HL-60 (cell line): ENCODE results near the gene TRIML2.

Experiments used
- DNase-seq, 2 experiments: peaks; one replicate each; pipeline ENCODE4 v3.0.0-alpha.2; 2010 to 2020; ENCODE audit warnings: low read depth in 1 of 2, low spot score in 1 of 2
- H3K27ac ChIP-seq: fragments of 250-450 bp; sonication (Bioruptor Pico); replicated peaks from 2 replicates; pipeline ENCODE4 v1.5.1; 2020; ENCODE audit warnings: mild to moderate bottlenecking, moderate library complexity
- H3K27me3 ChIP-seq: fragments of 250-450 bp; sonication (Bioruptor Pico); 2 replicates; pipeline ENCODE4 v1.5.1; 2021; ENCODE audit warnings: mild to moderate bottlenecking, moderate library complexity; ENCODE audit not compliant: insufficient read depth, poor library complexity, severe bottlenecking
- H3K4me3 ChIP-seq: replicated peaks from 2 replicates; pipeline ENCODE4 v1.5.1; 2011; ENCODE audit warnings: mild to moderate bottlenecking, control low read depth, low read length; ENCODE audit not compliant: insufficient read depth
- GABPA ChIP-seq: IDR thresholded peaks from 2 replicates; pipeline ENCODE4 v1.6.1; 2012; ENCODE audit warnings: low read depth
- POLR2AphosphoS5 ChIP-seq: IDR thresholded peaks from 2 replicates; pipeline ENCODE4 v1.6.1; 2012; ENCODE audit warnings: low read depth
- SPI1 ChIP-seq: IDR thresholded peaks from 2 replicates; pipeline ENCODE4 v1.6.1; 2012; ENCODE audit warnings: low read depth, mild to moderate bottlenecking, borderline replicate concordance
- TF ChIP-seq, protein P1 (sequence below): IDR thresholded peaks from 2 replicates; pipeline ENCODE4 v1.6.1; 2012; ENCODE audit warnings: low read depth; ENCODE audit not compliant: insufficient replicate concordance
- TF ChIP-seq, protein P2 (sequence below): IDR thresholded peaks from one replicate; pipeline ENCODE4 v1.5.1; 2011; ENCODE audit warnings: low read length, control low read depth, inconsistent platforms; ENCODE audit not compliant: insufficient read depth

TRIML2 gene

DNA sequence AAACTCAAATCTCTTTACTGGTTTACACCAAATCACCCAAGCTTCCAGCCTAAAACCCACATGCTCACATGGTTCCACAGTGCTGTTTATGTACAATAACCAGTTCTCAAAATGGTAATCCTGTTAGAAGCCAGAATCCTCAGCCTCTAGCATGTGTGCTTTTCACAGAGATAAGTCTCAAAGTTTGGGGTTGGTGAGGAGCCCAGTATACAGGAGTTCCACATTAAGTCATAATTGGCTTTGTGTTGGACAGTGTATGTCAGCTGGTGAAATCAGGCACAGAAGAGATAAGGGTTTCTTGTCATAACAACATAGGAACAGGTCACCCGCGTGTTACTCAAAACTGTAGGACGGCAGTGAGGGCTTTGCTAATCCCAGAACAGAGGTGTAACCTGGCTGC is 29.7 kb upstream of the TRIML2 start, which contains the start of gene TRIML1:
TRIML1 (plus strand) TSS at position 301 of the 400 bp plus-strand sequence. CDS start 118 bp downstream, outside the sequence.
- H3K27me3 ChIP-seq, result no peaks in the 10 kb centered on the region
- H3K4me3 ChIP-seq, result no peak within 1 kb of the TSS
- H3K27ac ChIP-seq, result no peak within 1 kb of the TSS
- TF ChIP-seq POLR2AphosphoS5 (no peak), SPI1 (no peak), GABPA (no peak)
- TF ChIP-seq, protein P1, sequence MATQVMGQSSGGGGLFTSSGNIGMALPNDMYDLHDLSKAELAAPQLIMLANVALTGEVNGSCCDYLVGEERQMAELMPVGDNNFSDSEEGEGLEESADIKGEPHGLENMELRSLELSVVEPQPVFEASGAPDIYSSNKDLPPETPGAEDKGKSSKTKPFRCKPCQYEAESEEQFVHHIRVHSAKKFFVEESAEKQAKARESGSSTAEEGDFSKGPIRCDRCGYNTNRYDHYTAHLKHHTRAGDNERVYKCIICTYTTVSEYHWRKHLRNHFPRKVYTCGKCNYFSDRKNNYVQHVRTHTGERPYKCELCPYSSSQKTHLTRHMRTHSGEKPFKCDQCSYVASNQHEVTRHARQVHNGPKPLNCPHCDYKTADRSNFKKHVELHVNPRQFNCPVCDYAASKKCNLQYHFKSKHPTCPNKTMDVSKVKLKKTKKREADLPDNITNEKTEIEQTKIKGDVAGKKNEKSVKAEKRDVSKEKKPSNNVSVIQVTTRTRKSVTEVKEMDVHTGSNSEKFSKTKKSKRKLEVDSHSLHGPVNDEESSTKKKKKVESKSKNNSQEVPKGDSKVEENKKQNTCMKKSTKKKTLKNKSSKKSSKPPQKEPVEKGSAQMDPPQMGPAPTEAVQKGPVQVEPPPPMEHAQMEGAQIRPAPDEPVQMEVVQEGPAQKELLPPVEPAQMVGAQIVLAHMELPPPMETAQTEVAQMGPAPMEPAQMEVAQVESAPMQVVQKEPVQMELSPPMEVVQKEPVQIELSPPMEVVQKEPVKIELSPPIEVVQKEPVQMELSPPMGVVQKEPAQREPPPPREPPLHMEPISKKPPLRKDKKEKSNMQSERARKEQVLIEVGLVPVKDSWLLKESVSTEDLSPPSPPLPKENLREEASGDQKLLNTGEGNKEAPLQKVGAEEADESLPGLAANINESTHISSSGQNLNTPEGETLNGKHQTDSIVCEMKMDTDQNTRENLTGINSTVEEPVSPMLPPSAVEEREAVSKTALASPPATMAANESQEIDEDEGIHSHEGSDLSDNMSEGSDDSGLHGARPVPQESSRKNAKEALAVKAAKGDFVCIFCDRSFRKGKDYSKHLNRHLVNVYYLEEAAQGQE, result no peak
- TF ChIP-seq, protein P2, sequence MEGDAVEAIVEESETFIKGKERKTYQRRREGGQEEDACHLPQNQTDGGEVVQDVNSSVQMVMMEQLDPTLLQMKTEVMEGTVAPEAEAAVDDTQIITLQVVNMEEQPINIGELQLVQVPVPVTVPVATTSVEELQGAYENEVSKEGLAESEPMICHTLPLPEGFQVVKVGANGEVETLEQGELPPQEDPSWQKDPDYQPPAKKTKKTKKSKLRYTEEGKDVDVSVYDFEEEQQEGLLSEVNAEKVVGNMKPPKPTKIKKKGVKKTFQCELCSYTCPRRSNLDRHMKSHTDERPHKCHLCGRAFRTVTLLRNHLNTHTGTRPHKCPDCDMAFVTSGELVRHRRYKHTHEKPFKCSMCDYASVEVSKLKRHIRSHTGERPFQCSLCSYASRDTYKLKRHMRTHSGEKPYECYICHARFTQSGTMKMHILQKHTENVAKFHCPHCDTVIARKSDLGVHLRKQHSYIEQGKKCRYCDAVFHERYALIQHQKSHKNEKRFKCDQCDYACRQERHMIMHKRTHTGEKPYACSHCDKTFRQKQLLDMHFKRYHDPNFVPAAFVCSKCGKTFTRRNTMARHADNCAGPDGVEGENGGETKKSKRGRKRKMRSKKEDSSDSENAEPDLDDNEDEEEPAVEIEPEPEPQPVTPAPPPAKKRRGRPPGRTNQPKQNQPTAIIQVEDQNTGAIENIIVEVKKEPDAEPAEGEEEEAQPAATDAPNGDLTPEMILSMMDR, result no peak
- no peak for DNase-seq

DNA sequence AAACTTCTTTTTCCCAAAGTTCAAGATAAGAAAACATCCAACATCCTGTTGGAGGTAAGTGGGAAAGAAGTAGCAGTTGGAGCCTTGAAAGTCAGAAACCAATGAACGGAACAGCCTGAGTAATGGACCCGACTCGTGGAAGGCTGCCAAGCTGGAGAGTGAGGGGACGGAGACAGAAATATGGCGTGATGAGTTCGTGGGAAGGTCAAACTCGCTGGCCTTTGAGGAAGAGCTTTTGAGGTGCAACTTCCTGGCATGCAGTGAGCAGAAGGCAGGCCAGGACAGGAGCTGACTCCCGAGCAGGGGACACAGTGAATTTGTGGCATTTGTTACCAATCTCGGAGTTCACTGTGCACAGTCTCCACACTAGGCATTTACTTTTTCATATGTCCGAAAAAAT is 28.8 kb upstream of the TRIML2 start:
- DNase-seq, result no peak
- H3K4me3 ChIP-seq, result no peak overlapping the region
- H3K27ac ChIP-seq, result no peak overlapping the region
- no peak for TF ChIP-seq POLR2AphosphoS5
- TF ChIP-seq, protein P1, result no peak
- no peaks in the 10 kb centered on the region for H3K27me3 ChIP-seq

DNA sequence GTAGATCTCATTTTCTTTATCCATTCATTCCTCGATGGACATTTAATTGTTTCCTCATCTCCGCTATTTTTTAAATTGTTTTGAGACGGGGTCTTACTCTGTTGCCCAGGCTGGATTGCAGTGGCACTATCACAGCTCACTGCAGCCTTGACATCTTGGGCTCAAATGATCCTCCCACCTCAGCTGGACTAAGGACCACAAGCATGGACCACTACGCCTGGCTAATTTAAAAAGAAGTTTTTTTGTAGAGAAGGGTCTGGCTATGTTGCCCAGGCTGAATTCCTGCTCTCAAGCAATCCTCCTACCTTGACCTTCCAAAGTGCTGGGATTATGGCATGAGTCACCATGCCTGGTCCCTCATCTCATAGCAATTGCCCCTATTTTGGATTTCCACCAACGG is 22.8 kb upstream of the TRIML2 start:
- no peaks in the 10 kb centered on the region for H3K27me3 ChIP-seq
- H3K4me3 ChIP-seq, result no peak overlapping the region
- no peak overlapping the region for H3K27ac ChIP-seq
- DNase-seq, result no peak
- TF ChIP-seq GABPA (no peak), SPI1 (no peak), POLR2AphosphoS5 (no peak)
- TF ChIP-seq, protein P2, result no peak
- TF ChIP-seq, protein P1, result no peak

DNA sequence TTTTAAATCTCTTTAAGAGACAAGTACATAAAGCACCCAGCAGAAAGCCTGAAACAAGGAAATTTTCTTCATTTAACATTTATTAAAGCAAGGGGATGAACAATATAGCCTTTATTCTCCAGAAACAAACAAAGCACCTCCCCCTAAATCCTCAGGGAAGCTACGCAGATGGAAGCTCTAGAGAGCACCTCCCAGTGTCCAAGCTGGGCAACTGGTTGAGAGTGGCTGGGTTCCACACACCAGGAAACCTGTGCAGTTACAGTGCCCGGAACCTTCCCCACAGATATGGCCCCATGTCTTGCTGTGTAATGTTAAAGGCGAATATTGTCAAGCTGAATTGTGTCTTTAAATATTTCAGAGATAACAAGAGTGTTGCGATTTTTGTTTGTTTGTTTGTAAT is 21.0 kb upstream of the TRIML2 start:
- no peaks in the 10 kb centered on the region for H3K27me3 ChIP-seq
- no peak for DNase-seq
- no peak overlapping the region for H3K4me3 ChIP-seq
- no peak overlapping the region for H3K27ac ChIP-seq
- TF ChIP-seq, protein P2, result no peak
- TF ChIP-seq SPI1 (no peak), POLR2AphosphoS5 (no peak), GABPA (no peak)
- TF ChIP-seq, protein P1, result no peak
